ENCODE data around the gene QTRT2. TPM values are rescaled to one million over a fixed set of nuclear protein-coding genes. Genes with fewer than 3 reads are reported as not detected.

The QTRT2 gene
- total and polyA plus RNA-seq, 2 of the 8 experiments (the other 6 are each of a cell fraction or from before 2014, with no cell fraction given): 13.3 to 54.5 TPM

DNA sequence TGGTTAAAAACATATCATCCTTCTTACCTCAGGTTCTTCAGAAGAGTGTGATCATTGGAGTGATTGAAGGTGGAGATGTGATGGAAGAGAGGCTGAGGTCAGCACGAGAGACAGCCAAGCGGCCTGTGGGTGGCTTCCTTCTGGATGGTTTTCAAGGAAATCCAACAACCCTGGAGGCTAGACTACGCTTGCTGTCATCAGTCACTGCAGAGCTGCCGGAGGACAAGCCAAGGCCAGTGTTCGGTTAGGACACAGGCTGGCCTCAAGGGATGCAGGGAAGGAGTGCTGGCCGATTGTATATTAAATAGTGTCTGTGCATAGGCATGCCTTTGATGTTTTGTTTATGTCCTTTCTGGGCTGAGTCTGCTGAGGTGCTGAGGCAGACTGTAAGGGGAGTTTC lies 20.2 kb downstream of the QTRT2 start (continued):
- no peak for TF ChIP-seq ATF3 (IDR thresholded peaks at IDR 0.05; ENCODE audit: insufficient read depth, low read depth, low read length)
- TF ChIP-seq EP300 (IDR thresholded peaks at IDR 0.05; ENCODE audit: borderline replicate concordance in 1 of 2, low read depth in 2 of 2, low read length in 2 of 2): no peak

Data from H1 (cell line).